NCI-H2029 (cell line): ENCODE results near the gene CRTAC1.
"Not testable (repeated sequence)": the region's sequence is repeated elsewhere in the genome, so short reads cannot be mapped to it uniquely, and the experiment has no call there.

Source experiments
- DNase-seq: peaks from one replicate; lab custom pipeline; 2025; lab: John Stamatoyannopoulos, UW

CRTAC1 gene

DNA sequence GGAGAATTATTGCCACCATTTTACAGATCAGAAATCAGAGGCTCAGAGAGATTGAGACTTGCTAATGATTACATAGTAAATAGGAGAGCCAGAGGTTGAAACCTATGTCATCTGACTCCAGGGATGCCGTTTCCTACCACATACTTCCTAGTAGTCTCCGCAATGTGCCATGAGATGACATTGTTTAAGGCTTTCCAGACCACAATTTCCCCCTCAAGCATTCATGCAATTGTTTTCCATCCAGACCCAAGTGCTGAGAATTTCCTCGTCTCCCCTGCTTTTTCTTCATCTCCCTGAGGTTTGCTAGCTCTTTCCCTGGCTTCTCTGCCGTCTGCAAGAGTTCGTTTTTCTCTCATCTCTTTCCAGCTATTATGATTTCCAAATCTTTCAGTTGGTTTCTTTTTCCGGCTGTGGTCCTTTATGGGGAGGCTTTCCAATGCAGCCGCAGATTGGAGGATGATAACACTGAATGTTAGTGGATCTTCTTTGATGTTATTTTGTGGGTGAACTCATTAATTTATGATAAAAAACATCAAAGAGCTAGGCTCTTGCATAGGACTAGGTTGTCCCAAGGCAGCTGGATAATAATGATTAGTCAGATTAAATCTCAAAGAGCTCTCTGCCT lies 187.7 kb downstream of the CRTAC1 start:
- peak; percentile 46 for DNase-seq

DNA sequence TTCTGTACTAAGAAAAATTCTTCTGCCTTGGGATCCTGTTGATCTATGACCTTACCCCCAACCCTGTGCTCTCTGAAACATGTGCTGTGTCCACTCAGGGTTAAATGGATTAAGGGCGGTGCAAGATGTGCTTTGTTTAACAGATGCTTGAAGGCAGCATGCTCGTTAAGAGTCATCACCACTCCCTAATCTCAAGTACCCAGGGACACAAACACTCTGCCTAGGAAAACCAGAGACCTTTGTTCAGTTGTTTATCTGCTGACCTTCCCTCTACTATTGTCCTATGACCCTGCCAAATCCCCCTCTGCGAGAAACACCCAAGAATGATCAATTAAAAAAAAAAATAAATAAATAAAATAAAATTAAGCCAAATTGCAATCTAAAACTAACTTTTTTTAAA lies 188.3 kb downstream of the CRTAC1 start:
- DNase-seq = not testable (repeated sequence)

DNA sequence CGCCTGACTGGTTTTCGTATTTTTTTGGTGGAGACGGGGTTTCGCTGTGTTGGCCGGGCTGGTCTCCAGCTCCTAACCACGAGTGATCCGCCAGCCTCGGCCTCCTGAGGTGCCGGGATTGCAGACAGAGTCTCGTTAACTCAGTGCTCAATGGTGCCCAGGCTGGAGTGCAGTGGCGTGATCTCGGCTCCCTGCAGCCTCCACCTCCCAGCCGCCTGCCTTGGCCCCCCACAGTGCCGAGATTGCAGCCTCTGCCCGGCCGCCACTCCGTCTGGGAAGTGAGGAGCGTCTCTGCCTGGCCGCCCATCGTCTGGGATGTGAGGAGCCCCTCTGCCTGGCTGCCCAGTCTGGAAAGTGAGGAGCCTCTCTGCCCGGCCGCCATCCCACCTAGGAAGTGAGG lies 189.3 kb downstream of the CRTAC1 start:
- not testable (repeated sequence) for DNase-seq

DNA sequence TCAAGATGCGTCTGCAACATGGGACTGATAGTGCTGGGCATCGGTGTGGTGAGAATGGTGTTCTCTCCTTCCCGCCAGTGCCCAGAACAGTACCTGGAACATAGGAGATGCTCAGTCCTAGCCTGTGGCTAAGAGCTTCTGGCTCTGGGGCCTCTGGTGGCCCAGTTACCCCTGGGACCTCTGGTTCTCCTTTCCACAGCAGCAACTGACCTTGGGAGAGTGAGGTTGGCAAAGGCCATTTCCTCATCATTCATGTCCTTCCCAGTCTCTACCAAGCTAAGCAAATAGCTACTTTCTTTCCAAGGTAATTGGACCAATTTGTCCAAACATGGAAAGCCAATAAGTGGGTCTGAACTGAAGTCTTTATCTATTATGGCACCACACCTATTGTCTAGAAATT lies 192.3 kb downstream of the CRTAC1 start:
- DNase-seq = no peak

GRCh38 chr10:97836446-97836845 lies 194.0 kb downstream of the CRTAC1 start:
- no peak for DNase-seq

DNA sequence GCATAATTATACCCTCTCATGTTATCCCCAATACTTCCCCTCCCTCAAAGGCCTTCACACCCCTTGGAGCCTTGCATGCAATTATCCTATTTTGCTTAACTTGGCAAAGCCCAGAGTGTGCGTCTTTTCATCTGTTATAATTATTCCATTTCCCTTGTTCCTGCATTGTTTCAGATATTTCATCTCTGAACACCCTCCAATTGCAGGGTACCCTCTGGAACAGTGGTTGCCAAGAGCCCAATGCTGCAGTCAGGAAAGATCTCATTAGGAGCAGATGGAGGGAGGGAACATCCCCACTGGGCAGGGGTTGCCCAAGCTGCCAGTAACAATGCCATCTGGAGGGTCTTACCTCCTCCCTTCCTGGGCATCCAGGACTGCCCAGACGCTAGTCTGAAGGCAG lies 199.2 kb downstream of the CRTAC1 start:
- no peak for DNase-seq

- DNase-seq = peak; percentile 67
These were observed 200.4 kb downstream of the CRTAC1 start for GRCh38 chr10:97830064-97830463.

GRCh38 chr10:97828721-97829120 lies 201.7 kb downstream of the CRTAC1 start:
- no peak for DNase-seq

- no peak for DNase-seq
These were observed 202.6 kb downstream of the CRTAC1 start for GRCh38 chr10:97827702-97828291.

GRCh38 chr10:97826892-97827291 lies 203.5 kb downstream of the CRTAC1 start:
- no peak for DNase-seq

DNA sequence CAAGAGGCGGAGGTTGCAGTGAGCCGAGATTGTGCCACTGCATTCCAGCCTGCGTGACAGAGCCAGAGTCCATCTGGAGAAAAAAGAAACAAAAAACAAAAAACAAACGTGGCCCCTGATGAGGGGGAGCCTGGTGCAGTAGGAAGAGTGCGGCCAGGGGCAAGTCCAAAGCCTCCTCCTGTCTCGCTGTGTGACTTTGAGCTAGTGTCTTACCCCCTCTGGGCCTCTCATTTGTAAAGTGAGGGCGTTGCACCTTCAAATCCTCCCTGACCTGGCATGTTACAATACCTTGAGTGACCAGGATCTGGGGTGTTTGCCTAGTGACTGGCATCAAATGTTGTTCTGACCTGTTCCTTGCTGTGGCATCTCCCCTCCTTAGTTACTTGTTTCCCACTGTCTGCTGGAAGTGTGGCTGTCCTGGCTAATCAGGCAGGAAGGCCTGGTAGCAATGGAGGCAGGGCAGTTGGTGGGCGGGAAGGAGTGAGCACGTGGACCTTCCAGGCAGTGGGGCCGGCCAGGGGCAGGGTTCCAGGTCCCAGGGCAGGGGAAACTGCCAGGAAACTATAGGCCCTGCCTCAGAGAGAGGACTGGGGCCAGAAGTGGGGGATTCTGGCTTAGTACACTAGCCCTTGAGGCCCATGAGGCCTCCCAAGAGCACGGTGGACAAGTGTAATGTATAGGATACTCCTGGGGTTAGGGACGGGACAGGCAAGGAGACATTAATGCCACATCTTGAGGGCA lies 205.2 kb downstream of the CRTAC1 start:
- DNase-seq = no peak

DNA sequence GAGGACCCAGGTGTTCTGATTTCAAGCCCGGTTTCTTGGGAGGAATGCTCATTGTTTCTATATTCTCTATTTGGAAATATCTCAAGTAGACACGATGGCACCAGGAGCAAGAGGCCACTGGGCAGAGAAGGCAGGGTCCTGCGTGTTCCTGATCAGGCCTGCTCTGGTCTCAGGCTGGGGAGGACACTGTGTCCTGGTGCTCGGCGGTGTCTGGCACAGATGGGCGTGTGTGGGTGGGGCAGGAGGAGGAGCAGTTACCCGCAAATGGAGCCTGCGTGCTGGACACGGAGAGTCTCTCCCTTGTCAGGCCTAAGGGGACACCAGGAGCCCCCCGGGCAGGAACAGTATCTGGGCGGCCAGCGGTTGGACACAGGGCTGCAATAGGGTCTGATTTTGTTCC lies 206.7 kb downstream of the CRTAC1 start:
- no peak for DNase-seq

DNA sequence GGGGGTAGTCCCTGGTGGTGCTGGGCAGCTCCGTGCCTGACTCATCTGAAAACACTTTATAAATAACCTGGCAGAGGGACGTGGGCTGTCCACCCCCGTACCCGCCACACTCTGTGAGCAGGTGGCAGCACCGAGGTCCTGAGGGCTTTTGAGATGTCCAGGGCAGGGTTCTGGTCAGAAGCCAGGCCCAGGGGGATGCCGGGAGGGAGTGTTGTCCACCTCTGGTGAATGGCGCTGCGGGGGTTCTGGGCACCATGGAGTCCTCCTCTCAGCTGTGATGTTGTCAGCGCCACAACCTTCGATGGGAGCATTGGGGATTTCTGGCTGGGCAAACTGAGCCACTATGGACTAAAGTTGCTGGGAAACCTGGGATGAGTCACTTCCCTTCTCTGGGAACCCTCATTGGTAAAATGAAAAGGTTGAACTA lies 208.1 kb downstream of the CRTAC1 start:
- DNase-seq = no peak

- no peak for DNase-seq
These were observed 208.9 kb downstream of the CRTAC1 start for GRCh38 chr10:97821308-97822038.

DNA sequence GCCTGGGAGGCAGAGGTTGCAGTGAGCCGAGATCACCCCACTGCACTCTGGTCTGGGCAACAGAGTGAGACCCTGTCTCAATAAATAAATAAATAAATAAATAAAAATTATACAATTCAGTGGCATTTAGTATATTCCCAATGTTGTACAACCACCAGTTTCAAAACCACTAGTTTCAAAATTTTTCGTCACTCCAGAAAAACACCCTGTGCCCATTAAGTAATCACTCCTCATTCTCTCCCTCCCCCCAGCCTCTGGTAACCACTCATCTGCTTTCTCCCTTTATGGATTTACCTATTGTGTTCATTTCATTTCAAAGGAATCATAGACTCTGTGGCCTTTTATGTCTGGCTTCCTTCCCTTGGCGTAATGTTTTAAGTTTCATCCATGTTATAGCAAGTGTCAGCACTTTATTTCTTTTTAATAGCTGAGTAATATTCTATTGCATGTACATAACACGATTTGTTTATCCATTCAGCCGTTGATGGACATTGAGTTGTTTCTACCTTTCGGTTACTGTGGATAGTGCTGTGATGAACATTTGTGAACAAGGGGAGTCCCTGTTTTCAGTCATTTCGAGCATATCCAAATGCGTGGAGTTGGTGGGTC lies 210.2 kb downstream of the CRTAC1 start:
- DNase-seq = no peak

GRCh38 chr10:97818572-97818971 lies 211.8 kb downstream of the CRTAC1 start:
- no peak for DNase-seq

- no peak for DNase-seq
These were observed 213.8 kb downstream of the CRTAC1 start for GRCh38 chr10:97816609-97817008.
